ENCODE data around the gene SPTBN4.
"Not testable (repeated sequence)": the region's sequence is repeated elsewhere in the genome, so short reads cannot be mapped to it uniquely, and the experiment has no call there.

The SPTBN4 gene

DNA sequence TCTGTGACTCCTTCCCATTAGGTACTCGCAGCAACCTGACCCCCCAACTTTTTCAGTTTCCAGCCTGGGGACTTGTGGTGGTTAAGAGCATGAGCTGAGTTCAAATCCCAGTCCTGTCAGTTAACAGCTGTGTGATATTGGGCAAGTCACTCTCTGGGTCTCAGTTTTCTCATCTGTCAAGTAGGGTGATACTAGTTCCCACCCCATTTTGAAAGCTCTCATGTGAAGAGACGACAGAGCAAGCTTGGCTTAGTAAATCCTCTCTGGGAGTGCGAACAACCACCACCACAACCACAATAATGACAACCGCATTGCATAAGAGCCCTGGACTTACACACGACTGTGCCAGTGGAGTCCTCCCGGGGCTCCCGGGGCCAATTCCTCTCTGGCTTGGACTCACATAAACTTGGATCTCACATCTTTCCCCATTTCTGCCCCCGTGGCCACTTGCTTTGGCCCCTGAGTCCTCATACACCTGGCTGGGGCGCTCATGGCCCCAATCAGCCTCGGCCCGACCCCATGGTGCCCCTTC lies 1.7 kb upstream of the SPTBN4 start:
- DNase-seq (ENCODE audit: low spot score) = no peak

DNA sequence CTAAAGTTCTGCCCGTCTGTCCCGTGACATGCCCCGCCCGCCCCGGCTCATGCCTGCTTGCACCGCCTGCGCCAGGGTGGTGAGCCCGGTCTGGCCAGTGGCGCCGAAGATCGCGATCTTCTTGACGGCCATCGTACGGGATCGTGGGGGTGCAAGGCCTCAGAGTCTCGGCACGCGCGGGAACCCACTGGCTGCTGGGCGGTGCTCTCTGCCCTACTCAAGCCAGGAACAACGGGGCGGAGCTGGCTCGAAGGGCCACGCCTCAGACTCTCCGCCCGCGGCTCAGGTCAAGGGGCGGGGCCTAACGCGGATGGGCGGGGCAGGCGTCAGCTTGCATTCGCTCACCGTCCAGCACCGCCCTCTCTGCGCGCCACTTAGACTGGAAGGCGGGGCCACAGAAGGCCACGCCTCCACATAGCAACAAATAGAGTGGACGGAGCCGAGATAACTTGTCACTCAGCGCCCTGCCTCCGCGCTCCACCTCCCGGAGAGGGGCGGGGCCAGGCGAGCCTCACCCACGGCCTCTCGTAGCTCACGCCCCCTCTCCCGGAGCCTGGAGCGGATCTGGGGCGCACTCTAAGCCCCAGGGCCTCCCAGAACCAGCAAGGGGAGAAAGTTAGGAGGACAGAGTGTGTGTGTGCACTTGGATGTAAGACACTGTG lies 1.1 kb upstream of the SPTBN4 start, which contains the start of gene BLVRB:
BLVRB (minus strand) TSS at position 189 of the 662 bp plus-strand sequence; CDS start at position 132, 57 bp downstream.
- peak; percentile 99 for DNase-seq (ENCODE audit: low spot score)

DNA sequence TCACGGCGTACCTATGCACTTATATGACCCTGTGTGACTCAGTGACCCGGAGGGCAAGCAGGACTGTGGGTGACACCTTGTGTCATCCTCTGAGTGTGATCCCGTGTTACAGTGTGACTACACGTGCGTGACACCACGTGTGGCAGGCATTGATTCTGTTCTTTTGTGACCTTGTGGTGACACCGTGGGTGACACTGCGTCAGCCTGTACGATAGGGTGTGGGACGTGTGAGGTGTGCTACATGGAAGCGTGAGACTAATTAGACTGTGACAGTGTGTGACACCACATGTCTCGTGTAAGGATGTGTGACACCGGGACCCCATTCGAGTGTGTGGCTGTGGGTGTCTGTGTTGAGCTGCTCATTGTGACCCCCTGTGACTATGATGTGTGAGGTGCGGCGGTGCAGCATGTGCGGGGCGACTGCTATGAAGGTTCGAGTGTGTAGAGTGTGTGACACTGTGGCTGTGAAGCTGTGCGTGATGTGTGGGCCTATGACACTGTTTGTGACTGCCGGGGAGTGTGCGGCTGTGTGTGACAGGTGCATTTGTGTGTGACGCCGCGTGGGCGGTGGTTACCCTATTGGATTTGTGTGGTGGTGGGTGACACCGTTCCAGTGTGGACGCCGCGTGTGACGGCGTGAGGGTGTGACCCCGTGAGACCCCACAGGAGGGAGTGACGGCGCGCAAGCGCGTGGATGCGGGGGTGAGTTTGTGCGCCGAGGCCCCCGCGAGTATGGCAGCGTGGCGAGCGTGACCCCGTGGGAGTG lies 399 bp upstream of the SPTBN4 start:
- DNase-seq (ENCODE audit: low spot score) = no peak

DNA sequence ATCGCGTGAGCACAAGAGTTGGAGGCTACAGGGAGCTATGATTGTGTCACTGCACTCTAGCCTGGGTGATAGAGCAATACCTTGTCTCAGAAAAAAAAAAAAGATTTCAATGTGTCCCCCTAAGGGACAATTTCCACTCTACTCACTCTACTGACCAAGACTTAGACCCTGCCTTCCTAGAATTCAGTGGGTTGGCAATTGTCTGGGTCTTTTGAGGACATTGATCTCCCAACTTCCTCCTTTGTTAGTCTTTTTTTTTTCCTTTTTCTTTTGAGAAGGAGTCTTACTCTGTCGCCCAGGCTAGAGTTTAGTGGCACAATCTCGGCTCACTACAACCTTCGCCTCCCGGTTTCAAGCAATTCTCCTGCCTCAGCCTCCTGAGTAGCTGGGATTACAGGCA lies 2.2 kb downstream of the SPTBN4 start:
- no peak for DNase-seq (ENCODE audit: low spot score)

DNA sequence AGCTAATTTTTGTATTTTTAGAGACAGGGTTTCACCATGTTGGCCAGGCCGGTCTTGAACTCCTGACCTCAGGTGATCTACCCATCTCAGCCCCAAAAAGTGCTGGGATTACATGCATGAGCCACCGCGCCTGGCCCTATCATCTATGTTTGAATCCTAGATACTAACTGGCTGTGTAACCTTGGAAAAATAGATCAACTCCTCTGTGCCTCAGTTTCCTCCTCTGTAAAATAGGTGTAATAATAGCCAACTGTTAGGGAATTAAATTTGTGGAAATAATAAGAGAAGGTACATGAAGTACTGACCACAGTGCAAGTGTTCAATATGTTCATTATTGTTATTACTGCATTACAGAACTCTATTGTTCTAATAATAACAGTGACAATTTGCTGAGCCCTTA lies 4.3 kb downstream of the SPTBN4 start:
- DNase-seq (ENCODE audit: low spot score) = no peak

DNA sequence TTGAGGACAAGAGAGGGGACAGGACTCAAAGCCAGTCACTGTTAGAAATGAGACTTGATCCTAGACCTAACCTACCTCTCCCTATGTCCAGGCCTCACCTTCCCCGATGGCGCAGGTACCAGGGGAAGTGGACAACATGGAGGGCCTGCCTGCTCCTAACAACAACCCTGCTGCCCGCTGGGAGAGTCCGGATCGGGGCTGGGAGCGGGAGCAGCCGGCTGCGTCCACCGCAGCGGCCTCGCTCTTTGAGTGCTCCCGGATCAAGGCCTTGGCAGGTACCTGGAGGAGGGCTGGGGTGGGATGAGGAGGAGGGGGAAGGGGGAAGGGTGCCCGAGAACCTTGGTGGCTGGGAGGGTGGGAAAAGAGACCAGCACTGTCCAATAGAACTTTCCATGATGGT lies 5.7 kb downstream of the SPTBN4 start:
- no peak for DNase-seq (ENCODE audit: low spot score)

DNA sequence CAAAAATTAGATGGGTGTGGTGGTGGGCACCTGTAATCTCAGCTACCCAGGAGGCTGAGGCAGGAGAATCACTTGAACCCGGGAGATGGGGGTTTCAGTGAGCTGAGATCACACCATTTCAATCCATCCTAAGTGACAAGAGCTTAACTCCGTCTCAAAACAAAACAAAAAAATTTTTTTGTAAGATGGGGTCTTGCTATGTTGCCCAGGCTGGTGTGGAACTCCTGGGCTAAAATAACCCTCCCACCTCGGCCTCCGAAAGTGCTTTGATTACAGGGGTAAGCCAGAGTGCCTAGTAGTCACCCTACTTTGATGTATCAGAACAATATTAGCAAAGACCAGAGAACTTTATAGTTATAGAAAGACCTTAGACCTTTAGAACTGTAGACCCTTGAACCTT lies 7.9 kb downstream of the SPTBN4 start:
- DNase-seq (ENCODE audit: low spot score) = no peak

DNA sequence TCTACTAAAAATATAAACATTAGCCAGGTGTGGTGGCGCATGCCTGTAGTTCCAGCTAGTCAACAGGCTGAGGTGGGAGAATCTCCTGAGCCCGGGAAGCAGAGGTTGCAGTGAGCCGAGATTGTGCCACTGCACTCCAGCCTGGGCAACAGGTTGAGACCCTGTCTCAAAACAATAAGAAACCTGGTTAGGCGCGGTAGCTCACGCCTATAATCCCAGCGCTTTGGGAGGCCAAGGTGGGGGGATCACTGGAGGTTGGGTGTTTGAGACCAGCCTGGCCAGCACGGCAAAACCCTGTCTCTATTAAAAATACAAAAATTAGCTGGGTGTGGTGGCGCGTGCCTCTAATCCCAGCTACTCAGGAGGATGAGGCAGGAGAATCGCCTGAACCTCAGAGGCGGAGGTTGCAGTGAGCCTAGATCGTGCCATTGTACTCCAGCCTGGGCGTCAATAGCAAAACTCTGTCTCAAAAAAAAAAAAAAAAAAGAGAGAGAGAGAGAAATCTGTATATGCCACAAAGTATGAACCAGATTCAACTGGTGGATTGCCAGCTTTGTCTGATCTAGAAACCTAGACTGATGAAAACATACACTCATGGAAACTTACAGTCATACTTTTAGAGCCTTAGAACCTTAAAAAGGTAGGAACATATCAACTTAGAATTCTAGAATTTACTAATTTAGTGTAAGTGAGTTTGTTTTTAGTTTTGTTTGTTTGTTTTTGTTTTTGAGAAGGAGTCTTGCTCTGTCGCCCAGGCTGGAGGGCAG lies 9.3 kb downstream of the SPTBN4 start:
- DNase-seq (ENCODE audit: low spot score) = not testable (repeated sequence)

DNA sequence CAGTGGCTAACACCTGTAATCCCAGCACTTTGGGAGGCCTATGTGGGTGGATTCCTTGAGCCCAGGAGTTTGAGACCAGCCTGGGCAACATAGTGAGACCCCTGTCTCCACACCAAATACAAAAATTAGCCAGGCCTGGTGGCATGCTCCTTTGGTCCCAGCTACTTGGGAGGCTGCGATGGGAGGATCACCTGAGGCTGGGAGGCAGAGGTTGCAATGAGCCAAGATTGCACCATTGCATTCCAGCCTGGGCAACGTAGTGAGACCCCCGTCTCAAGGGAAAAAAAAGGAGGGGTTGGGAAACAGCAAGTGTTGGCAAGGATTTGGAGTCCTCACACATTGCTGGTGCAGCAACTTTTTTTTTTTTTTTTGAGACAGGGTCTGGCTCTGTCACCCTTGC lies 19.2 kb downstream of the SPTBN4 start:
- DNase-seq (ENCODE audit: low spot score) = no peak

DNA sequence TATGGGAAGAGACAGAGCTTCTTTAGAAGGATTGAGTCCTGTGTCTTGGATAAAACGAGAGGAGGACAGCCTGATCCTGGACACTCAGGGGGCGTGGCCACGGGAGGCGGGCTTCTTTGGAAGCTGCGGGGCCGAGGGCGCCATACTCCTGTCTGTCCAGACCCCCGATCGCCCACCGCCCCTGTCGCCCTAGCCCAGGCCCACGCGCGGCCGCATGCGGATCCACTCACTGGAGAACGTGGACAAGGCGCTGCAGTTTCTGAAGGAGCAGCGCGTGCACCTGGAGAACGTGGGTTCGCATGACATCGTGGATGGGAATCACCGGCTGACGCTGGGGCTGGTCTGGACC lies 23.1 kb downstream of the SPTBN4 start:
- no peak for DNase-seq (ENCODE audit: low spot score)

DNA sequence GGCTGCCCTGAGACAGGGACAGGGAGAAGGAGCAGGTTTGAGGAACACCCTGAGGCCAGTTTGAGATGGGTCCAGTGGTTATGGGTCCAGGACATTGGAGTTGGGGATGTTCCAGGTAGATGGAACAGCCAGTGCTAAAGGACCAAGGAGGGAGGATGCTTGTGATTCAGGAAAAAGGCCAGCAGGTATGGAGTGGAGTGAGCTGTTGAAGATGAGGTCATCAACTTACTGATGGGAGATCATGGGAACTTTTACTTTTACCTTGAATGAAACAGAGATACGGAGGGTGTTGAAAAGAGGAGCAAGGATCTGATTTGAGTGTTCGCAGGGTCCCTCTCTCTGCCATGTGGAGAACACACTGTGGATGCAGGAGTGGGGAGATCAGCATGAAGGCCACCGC lies 25.5 kb downstream of the SPTBN4 start:
- no peak for DNase-seq (ENCODE audit: low spot score)

DNA sequence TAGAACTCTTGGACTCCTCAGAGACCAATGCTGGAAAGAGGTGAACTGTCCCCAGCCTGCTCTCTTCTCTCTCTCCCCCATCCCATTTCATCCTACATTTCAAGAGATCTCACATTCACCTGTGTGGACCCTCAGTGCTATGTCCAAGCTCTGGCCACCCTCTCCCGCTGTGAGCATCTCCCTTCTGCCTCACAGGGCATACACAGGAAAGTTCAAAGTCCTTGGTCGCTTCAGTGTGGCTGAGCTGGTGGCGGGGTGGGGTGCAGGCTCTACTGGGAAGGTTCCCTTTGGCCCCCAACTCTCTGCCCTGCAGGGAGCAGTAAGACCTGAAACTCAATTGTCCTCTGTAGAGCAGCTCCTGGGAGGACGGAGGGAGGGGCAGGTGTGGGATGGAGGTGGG lies 27.0 kb downstream of the SPTBN4 start:
- no peak for DNase-seq (ENCODE audit: low spot score)

DNA sequence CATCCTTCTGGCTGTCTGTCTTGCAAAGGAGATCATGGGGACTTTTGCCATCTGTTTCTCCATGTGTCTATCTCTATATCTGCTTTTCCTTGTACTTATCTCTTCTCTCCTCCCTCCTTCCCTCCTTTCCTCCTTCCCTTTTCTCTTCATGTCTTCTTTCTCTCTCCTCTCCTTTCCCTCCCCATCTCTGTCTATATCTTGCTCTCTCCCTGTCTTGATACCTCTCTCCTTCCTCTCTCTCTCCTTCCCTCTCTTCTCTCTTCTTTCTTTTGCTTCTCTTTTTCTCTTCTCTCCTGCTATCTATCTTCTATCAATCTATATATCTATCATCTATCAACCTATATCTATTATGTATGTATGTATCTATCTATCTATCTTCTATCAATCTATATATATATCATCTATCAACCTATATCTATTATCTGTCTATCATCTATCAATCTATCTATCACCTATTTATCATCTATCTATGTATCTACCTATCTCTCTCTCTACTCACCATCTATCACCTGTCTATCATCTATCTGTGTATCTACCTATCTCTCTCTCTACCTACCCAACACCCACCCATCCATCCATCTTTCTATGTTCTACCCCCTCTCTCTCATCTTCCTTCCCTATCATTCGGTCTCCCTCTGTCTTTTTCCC lies 27.5 kb downstream of the SPTBN4 start:
- DNase-seq (ENCODE audit: low spot score) = no peak

DNA sequence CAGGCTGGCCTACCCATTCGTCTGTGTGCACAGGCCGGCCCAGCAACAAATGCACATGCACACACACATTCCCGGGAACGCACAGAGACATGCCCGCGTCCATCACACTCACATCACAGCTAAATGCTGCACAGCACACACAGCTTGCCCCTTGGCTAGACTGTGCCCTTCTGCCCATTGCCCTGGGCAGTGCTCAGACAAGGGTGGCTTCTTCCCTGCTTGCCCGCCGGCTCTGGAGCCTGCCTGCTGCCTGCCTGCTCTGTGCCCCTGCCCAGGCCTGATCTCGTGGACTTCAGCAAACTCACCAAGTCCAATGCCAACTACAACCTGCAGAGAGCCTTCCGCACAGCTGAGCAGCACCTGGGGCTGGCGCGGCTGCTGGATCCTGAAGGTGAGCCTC lies 30.4 kb downstream of the SPTBN4 start:
- no peak for DNase-seq (ENCODE audit: low spot score)

DNA sequence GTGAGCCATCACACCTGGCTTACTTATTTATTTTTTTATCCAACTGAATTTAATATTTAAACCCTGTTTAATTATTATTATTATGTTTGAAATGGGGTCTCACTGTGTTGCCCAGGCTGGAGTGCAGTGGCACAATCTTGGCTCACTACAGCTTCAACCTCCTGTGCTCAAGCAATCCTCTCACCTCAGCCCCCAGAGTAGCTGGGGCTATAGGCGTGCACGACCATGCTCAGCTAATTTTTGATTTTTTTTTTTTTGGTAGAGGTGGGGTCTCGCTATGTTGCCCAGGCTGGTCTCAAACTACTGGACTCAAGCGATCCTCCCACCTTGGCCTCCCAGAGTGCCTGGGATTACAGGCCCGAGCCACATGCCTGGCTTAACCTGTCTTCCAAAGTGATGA lies 32.5 kb downstream of the SPTBN4 start:
- DNase-seq (ENCODE audit: low spot score) = no peak

DNA sequence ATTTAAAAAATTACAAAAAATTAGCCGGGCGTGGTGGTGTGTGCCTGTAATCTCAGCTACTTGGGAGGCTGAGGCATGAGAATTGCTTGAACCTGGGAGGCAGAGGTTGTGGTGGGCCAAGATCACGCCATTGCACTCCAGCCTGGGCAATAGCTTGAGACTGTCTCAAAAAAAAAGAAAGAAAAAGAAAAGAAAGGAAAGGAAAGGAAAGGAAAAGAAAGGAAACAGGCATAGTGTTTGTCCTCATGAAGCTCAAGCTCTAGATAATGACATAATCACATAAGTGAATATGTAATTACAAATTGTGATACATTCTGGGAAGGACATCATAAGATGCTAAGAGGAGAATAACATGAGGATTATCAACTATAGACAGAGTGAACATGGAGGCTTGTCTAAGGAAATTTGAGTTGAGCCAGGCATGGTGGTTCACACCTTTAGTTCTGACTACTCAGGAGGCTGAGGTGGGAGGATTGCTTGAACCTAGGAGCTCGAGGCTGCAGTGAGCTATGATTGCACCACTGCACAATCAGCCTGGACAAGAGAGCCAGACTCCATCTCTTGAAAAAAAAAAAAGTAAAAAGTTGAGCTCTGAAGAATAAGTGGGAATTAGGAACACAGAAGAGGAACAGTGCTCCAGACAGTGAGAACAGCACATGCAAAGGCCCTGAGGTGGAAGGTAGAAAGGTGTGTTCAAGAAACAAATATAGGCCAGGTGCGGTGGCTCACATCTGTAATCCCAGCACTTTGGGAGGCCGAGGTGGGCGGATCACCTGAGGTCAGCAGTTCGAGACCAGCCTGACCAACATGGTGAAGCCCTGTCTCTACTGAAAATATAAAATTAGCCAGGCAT lies 34.1 kb downstream of the SPTBN4 start:
- not testable (repeated sequence) for DNase-seq (ENCODE audit: low spot score)

DNA sequence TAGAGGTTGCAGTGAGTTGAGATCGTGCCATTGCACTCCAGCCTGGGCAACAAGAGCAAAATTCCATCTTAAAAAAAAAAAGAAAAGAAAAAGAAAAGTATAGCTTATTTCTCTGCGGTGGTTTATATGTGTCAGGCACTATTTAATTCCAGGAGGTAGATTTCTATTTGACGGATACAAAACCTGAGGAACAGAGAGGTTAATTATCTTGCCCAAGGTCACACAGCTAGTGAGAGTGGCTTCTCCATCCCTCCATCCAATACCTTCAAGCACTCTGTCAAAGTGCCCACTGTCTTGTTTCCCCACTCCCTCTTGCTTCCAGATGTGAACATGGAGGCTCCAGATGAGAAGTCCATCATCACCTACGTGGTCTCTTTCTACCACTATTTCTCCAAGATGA lies 34.8 kb downstream of the SPTBN4 start:
- no peak for DNase-seq (ENCODE audit: low spot score)

DNA sequence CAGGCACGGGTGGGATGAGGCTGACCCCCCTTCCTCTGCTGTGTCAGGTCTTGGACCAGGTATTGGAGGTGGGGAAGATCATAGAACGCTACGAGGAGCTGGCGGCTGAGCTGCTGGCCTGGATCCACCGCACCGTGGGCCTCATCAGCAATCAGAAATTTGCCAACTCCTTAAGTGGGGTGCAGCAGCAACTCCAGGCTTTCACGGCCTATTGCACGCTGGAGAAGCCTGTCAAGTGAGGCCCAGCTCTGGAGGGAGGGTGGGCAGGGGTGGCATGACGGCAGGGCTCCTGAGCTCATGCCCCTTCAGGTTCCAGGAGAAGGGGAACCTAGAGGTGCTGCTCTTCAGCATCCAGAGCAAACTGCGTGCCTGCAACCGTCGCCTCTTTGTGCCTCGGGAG lies 35.3 kb downstream of the SPTBN4 start:
- DNase-seq (ENCODE audit: low spot score) = no peak

DNA sequence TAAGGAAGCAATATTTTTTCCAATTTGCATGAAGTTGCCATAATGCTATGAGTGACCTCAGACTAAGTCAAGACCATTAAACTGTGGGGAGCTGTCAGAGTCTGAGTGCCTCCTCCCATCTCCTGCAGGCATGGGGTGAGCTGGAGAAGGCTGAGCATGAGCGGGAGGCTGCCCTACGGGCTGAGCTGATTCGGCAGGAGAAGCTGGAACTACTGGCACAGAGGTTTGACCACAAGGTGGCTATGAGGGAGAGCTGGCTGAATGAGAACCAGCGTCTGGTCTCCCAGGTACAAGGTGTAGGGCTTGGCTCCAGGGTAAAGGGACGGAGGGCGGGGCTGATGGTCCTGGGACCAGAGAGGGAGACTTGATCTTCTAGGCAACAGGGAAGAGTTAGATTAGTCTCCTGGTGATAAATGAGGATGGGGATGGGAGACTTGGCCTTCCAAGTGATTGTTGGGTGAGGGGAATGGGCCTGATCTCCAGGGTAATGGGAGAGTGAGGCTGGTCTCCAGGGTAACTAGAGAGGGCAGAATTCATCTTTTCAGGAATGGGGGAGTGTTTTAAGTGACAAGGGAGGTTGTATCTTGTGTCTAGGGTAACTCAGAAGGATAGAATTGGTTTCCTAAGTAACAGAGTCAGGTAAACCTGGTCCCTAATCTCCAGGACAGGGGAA lies 36.0 kb downstream of the SPTBN4 start:
- DNase-seq (ENCODE audit: low spot score) = no peak

DNA sequence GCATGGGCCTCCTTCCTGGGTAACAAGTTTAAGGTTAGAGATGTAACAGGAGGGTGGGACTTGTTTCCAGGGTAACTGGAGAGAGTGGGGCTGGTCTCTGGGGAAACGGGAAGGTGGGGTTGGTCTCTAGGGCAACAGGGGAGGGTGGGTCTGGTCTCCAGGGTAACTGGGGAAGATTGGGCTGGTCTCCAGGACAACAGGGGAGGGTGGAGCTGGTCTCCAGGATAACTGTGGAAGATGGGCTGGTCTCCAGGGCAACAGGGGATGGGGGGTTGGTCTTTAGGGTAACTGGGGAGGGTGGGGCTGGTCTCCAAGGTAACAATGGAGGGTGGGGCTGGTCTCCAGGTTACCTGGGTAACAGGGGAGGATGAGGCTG lies 36.5 kb downstream of the SPTBN4 start:
- no peak for DNase-seq (ENCODE audit: low spot score)

DNA sequence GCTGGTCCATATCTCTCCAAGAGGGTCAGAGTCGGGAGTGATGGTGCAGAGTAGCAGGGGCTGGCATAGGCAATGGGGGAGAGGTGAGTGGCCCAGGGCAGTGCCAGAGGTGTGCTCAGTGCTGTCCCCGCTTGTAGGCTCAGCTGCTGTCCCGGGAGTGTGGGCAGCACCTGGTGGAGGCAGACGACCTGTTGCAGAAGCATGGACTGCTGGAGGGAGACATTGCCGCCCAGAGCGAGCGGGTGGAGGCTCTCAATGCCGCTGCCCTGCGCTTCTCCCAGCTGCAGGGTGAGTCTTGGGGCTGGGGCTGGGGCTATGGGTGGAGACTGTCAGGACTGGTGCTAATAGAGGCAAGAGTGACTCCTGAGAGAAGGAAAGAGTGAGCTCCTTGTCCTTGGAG lies 39.3 kb downstream of the SPTBN4 start:
- DNase-seq (ENCODE audit: low spot score) = no peak

Measured in CD4-positive, alpha-beta T cell treated with Interleukin-6 at 100 ng/mL for 8 hours (primary cell).